ENCODE data around the gene TMOD4.
A peak's percentile ranks its signal among the peaks of the same experiment; 100 is the strongest.

TMOD4 gene

DNA sequence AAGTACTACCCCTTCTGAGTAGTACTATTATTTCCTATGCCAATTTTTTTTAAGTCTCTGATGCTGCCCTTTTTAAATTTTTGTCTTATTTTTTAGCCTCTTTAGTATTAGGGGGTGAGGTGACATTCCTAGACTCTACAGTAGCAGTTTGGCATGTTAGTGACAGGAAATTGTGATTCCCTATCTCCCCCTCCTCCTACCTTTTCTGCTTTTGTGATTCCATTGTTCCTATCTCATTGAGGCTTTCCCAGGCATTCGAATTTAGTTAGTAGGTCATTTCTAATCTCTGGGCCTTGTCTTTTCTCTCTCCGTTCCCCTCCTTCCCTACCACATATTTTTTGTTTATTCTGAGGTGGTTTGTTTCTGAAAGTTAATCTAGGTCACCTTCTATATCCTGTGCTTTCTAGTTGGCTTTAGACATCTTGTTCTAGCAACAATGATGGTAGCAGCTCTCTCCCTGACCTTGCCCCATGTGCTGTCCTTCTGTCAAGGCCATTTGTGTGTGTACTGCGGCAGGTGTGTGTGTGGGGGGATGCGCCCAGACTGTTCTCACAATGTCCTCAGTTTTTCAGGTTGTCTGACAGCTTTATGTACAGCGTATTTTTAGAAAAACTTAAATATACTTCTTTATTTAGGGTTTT, 50.9 kb downstream of the TMOD4 start:
- H3K4me1 ChIP-seq = no peaks in the 10 kb centered on the region
- H3K9me3 ChIP-seq = no peaks in the 10 kb centered on the region
- H3K36me3 ChIP-seq = peaks cover 0 to 43% (median 5%) of the 10 kb centered on the region in 3 donors
- TF ChIP-seq, protein P1, sequence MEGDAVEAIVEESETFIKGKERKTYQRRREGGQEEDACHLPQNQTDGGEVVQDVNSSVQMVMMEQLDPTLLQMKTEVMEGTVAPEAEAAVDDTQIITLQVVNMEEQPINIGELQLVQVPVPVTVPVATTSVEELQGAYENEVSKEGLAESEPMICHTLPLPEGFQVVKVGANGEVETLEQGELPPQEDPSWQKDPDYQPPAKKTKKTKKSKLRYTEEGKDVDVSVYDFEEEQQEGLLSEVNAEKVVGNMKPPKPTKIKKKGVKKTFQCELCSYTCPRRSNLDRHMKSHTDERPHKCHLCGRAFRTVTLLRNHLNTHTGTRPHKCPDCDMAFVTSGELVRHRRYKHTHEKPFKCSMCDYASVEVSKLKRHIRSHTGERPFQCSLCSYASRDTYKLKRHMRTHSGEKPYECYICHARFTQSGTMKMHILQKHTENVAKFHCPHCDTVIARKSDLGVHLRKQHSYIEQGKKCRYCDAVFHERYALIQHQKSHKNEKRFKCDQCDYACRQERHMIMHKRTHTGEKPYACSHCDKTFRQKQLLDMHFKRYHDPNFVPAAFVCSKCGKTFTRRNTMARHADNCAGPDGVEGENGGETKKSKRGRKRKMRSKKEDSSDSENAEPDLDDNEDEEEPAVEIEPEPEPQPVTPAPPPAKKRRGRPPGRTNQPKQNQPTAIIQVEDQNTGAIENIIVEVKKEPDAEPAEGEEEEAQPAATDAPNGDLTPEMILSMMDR (IDR thresholded peaks at IDR 0.05) = no peak
- peak in 1 of 2 donors; percentile 7 for DNase-seq
- no peaks in the 10 kb centered on the region for H3K27me3 ChIP-seq
- intact Hi-C loops (cut with DNase I; ENCODE audit: low total_unique reads) = no loop called here
- H3K4me3 ChIP-seq = no peak overlapping the region
- H3K27ac ChIP-seq = no peak overlapping the region
